Measurements from ENCODE around the gene ASXL1. TPM values are rescaled to one million over a fixed set of nuclear protein-coding genes. Genes with fewer than 3 reads are reported as not detected.

The ASXL1 gene
- total and polyA plus RNA-seq, 9 of the 15 experiments (the other 6 are each of a cell fraction or from before 2014, with no cell fraction given), result 6.5 to 65.3 (median 32.3) TPM

- TF ChIP-seq REST (IDR thresholded peaks at IDR 0.05; ENCODE audit: borderline replicate concordance) (no peak), REST (CRISPR knock-in tag; IDR thresholded peaks at IDR 0.05; ENCODE audit: low read depth) (no peak), ZNF212 (CRISPR knock-in tag; IDR thresholded peaks at IDR 0.05) (no peak), JUND (IDR thresholded peaks at IDR 0.05; ENCODE audit: borderline replicate concordance, low read depth, low read length) (peak; percentile 23; the same call in 1 of the 2 replicates), JUND (tag; IDR thresholded peaks at IDR 0.05; ENCODE audit: borderline replicate concordance, low read depth, low read length) (no peak), CC2D1A (IDR thresholded peaks at IDR 0.05) (no peak), CHD7 (IDR thresholded peaks at IDR 0.05; ENCODE audit: low read depth, low read length) (no peak), ASH1L (IDR thresholded peaks at IDR 0.05; ENCODE audit: borderline replicate concordance, low read depth, partially characterized antibody) (no peak)
Observed at GRCh38 chr20:32437391-32438074, 79.4 kb downstream of the ASXL1 start (continued).
